Vagina (tissue), 2 donors: ENCODE measurements around the gene NID2.

Experiments
- POLR2AphosphoS5 ChIP-seq, 2 donors: sonication (generic); formaldehyde crosslinking; IDR thresholded peaks; one replicate each; pipeline ENCODE4 v1.9.0; 2017; ENCODE audit warnings: antibody characterized with exemption in 2 of 2, mild to moderate bottlenecking in 2 of 2, low read depth in 1 of 2; ENCODE audit not compliant: insufficient read depth in 1 of 2
- TF ChIP-seq, protein P1 (sequence below), 3 experiments: fragments of 450-650 bp in 2 of 3; fragments of 200-600 bp in 1 of 3; sonication (generic) in 1 of 3; IDR thresholded peaks; one replicate each; pipeline ENCODE4 v1.5.1; 2017 to 2019; ENCODE audit warnings: antibody characterized with exemption in 3 of 3, mild to moderate bottlenecking in 2 of 3, moderate library complexity in 2 of 3

DNA sequence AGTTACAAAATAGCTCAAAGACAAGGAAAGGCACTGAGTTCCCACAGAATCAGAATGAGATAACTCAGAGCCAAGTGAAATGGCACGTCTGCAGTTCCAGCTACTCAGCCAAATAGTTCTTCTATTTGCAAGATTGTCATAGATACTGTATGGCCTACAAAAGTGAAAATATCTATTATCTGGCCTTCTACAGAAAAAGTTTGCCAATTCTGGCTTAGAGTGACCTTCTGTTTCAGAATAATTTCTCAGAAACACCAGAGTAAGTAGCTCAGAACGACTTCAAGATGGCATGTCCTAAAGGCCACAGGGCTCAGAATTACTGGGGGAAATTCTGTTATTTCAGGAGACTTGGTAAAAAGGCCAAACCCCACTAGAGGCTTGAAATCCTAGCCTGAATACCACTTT lies 90.2 kb downstream of the NID2 start:
- TF ChIP-seq, protein P1, sequence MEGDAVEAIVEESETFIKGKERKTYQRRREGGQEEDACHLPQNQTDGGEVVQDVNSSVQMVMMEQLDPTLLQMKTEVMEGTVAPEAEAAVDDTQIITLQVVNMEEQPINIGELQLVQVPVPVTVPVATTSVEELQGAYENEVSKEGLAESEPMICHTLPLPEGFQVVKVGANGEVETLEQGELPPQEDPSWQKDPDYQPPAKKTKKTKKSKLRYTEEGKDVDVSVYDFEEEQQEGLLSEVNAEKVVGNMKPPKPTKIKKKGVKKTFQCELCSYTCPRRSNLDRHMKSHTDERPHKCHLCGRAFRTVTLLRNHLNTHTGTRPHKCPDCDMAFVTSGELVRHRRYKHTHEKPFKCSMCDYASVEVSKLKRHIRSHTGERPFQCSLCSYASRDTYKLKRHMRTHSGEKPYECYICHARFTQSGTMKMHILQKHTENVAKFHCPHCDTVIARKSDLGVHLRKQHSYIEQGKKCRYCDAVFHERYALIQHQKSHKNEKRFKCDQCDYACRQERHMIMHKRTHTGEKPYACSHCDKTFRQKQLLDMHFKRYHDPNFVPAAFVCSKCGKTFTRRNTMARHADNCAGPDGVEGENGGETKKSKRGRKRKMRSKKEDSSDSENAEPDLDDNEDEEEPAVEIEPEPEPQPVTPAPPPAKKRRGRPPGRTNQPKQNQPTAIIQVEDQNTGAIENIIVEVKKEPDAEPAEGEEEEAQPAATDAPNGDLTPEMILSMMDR (IDR thresholded peaks at IDR 0.05) = no peak
- TF ChIP-seq POLR2AphosphoS5 (IDR thresholded peaks at IDR 0.05; ENCODE audit: insufficient read depth in 1 of 2, low read depth in 1 of 2) = no peak
